ENCODE data around the gene POF1B.

DNA sequence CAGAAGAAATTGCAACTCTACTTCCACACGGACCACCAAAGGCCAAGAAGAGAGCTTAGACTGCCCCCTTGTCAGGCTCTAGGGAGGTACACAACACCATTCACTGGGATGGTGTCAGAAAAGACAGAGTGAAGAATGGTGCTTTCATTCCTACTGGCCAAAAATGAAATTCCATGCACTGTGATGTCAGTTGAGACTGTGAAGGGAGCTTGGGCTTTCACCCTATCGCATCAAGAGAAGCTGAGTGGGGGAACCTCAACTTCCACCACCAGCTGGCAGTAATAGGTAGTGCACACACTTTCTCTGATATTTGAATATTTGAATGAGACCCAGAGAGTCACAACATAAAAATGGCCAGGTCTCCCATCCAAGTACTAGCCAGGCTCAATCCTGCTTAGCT, 69.7 kb downstream of the POF1B start:
- TF ChIP-seq, protein P1, sequence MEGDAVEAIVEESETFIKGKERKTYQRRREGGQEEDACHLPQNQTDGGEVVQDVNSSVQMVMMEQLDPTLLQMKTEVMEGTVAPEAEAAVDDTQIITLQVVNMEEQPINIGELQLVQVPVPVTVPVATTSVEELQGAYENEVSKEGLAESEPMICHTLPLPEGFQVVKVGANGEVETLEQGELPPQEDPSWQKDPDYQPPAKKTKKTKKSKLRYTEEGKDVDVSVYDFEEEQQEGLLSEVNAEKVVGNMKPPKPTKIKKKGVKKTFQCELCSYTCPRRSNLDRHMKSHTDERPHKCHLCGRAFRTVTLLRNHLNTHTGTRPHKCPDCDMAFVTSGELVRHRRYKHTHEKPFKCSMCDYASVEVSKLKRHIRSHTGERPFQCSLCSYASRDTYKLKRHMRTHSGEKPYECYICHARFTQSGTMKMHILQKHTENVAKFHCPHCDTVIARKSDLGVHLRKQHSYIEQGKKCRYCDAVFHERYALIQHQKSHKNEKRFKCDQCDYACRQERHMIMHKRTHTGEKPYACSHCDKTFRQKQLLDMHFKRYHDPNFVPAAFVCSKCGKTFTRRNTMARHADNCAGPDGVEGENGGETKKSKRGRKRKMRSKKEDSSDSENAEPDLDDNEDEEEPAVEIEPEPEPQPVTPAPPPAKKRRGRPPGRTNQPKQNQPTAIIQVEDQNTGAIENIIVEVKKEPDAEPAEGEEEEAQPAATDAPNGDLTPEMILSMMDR (IDR thresholded peaks at IDR 0.05; ENCODE audit: low read length), result peak; percentile 7; the same call in 1 of the 2 replicates
- no peak for TF ChIP-seq EZH2 (optimal IDR thresholded peaks at IDR 0.05; ENCODE audit: low read depth, low read length)
